Erythroblast (primary cell): Measurements from ENCODE around the gene FLOT1.

Experiments used
- GATA1 ChIP-seq: IDR thresholded peaks from 2 replicates; pipeline ENCODE4 v1.6.1; 2011; ENCODE audit warnings: low read depth, mild to moderate bottlenecking, control low read depth, low read length, moderate library complexity
- POLR2A ChIP-seq: IDR thresholded peaks from 2 replicates; pipeline ENCODE4 v1.6.1; 2011; ENCODE audit warnings: mild to moderate bottlenecking, low read length

- TF ChIP-seq POLR2A (peak; percentile 47), GATA1 (no peak)
Observed at GRCh38 chr6:30725713-30726505, 16.6 kb downstream of the FLOT1 start.
